ENCODE measurements around the gene PARN. TPM values are rescaled to one million over a fixed set of nuclear protein-coding genes. Genes with fewer than 3 reads are reported as not detected.

The PARN gene
- polyA plus RNA-seq, 1 donor from 2014 or later, result 22.3 TPM

- TF ChIP-seq MXI1 (conservative IDR thresholded peaks at IDR 0.05; ENCODE audit: poor library complexity, severe bottlenecking) (no peak), POLR2AphosphoS5 (IDR thresholded peaks at IDR 0.05) (no peak), REST (IDR thresholded peaks at IDR 0.05; ENCODE audit: borderline replicate concordance) (no peak), EP300 (conservative IDR thresholded peaks at IDR 0.05; ENCODE audit: poor library complexity, severe bottlenecking) (no peak), EZH2 (IDR thresholded peaks at IDR 0.05; ENCODE audit: borderline replicate concordance, insufficient read depth, low read length, poor library complexity, severe bottlenecking) (no peak), SMC3 (conservative IDR thresholded peaks at IDR 0.05; ENCODE audit: poor library complexity) (no peak), RAD21 (conservative IDR thresholded peaks at IDR 0.05) (no peak), TAF1 (IDR thresholded peaks at IDR 0.05; ENCODE audit: low read depth) (no peak)
- TF ChIP-seq, protein P1, sequence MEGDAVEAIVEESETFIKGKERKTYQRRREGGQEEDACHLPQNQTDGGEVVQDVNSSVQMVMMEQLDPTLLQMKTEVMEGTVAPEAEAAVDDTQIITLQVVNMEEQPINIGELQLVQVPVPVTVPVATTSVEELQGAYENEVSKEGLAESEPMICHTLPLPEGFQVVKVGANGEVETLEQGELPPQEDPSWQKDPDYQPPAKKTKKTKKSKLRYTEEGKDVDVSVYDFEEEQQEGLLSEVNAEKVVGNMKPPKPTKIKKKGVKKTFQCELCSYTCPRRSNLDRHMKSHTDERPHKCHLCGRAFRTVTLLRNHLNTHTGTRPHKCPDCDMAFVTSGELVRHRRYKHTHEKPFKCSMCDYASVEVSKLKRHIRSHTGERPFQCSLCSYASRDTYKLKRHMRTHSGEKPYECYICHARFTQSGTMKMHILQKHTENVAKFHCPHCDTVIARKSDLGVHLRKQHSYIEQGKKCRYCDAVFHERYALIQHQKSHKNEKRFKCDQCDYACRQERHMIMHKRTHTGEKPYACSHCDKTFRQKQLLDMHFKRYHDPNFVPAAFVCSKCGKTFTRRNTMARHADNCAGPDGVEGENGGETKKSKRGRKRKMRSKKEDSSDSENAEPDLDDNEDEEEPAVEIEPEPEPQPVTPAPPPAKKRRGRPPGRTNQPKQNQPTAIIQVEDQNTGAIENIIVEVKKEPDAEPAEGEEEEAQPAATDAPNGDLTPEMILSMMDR (IDR thresholded peaks at IDR 0.05; ENCODE audit: poor library complexity, severe bottlenecking), result no peak
- H3K9ac ChIP-seq (ENCODE audit: low read length), result no peak overlapping the region
- H3K36me3 ChIP-seq (ENCODE audit: insufficient read depth, low read length), result no peaks in the 10 kb centered on the region
- no peaks in the 10 kb centered on the region for H3K9me3 ChIP-seq (ENCODE audit: low read length)
- H2AFZ ChIP-seq (ENCODE audit: low read depth, low read length), result no peak overlapping the region
- no peak overlapping the region for H3K4me2 ChIP-seq (ENCODE audit: low read length)
- no peak overlapping the region for H3K27ac ChIP-seq (ENCODE audit: low read length)
- no peaks in the 10 kb centered on the region for H3K27me3 ChIP-seq (ENCODE audit: insufficient read depth, low read depth, low read length)
- H4K20me1 ChIP-seq (ENCODE audit: insufficient read depth), result no peaks in the 10 kb centered on the region
- H3K79me2 ChIP-seq (replicated peaks; ENCODE audit: insufficient read depth, low read length), result no peaks in the 10 kb centered on the region
- H3K9me2 ChIP-seq (ENCODE audit: insufficient read depth, low read length), result no peaks in the 10 kb centered on the region
- H3F3A ChIP-seq (ENCODE audit: insufficient read depth, low read length, poor library complexity, severe bottlenecking), result no peaks in the 10 kb centered on the region
- no peak overlapping the region for H3K4me3 ChIP-seq (ENCODE audit: low read length)
These were observed 213.9 kb downstream of the PARN start for GRCh38 chr16:14416184-14416583.

DNA sequence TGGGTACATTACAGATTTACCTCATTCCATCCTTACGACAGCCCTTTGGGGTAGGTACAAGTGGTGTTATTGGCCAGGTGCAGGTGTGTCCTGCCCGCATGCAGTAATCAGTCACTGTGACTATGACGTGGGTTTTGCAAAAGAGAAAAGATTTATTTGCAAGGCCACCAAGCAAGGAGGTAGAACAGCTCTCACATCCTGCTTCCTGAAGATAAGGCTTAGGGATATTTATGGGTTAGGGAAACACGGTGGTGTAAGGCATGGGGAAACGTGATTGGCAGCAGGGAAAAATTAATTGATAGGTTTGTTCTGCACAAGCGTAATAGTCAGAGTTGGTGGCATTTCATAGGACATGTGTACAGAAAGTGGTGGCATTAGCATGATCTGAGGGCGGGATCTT lies 214.8 kb downstream of the PARN start:
- no peak overlapping the region for H3K9ac ChIP-seq (ENCODE audit: low read length)

More for the DNA sequence above, 214.8 kb downstream of the PARN start:
- no peaks in the 10 kb centered on the region for H3F3A ChIP-seq (ENCODE audit: insufficient read depth, low read length, poor library complexity, severe bottlenecking)
- H3K27me3 ChIP-seq (ENCODE audit: insufficient read depth, low read depth, low read length), result no peaks in the 10 kb centered on the region
- no peaks in the 10 kb centered on the region for H4K20me1 ChIP-seq (ENCODE audit: insufficient read depth)
- no peak overlapping the region for H2AFZ ChIP-seq (ENCODE audit: low read depth, low read length)
- H3K4me2 ChIP-seq (ENCODE audit: low read length), result no peak overlapping the region
- no peaks in the 10 kb centered on the region for H3K9me3 ChIP-seq (ENCODE audit: low read length)
- H3K36me3 ChIP-seq (ENCODE audit: insufficient read depth, low read length), result no peaks in the 10 kb centered on the region
- no peak overlapping the region for H3K4me3 ChIP-seq (ENCODE audit: low read length)
- no peak overlapping the region for H3K27ac ChIP-seq (ENCODE audit: low read length)
- no peaks in the 10 kb centered on the region for H3K79me2 ChIP-seq (replicated peaks; ENCODE audit: insufficient read depth, low read length)
- TF ChIP-seq POLR2AphosphoS5 (IDR thresholded peaks at IDR 0.05), result no peak
- no peak for TF ChIP-seq RAD21 (conservative IDR thresholded peaks at IDR 0.05)
- no peak for TF ChIP-seq SMC3 (conservative IDR thresholded peaks at IDR 0.05; ENCODE audit: poor library complexity)
- no peak for TF ChIP-seq REST (IDR thresholded peaks at IDR 0.05; ENCODE audit: borderline replicate concordance)
- no peak for TF ChIP-seq MXI1 (conservative IDR thresholded peaks at IDR 0.05; ENCODE audit: poor library complexity, severe bottlenecking)
- TF ChIP-seq EZH2 (IDR thresholded peaks at IDR 0.05; ENCODE audit: borderline replicate concordance, insufficient read depth, low read length, poor library complexity, severe bottlenecking), result no peak
- H3K9me2 ChIP-seq (ENCODE audit: insufficient read depth, low read length), result no peaks in the 10 kb centered on the region

Data from neural cell (in vitro differentiated cells).